Measurements from ENCODE around the gene KCNQ1.

The KCNQ1 gene

DNA sequence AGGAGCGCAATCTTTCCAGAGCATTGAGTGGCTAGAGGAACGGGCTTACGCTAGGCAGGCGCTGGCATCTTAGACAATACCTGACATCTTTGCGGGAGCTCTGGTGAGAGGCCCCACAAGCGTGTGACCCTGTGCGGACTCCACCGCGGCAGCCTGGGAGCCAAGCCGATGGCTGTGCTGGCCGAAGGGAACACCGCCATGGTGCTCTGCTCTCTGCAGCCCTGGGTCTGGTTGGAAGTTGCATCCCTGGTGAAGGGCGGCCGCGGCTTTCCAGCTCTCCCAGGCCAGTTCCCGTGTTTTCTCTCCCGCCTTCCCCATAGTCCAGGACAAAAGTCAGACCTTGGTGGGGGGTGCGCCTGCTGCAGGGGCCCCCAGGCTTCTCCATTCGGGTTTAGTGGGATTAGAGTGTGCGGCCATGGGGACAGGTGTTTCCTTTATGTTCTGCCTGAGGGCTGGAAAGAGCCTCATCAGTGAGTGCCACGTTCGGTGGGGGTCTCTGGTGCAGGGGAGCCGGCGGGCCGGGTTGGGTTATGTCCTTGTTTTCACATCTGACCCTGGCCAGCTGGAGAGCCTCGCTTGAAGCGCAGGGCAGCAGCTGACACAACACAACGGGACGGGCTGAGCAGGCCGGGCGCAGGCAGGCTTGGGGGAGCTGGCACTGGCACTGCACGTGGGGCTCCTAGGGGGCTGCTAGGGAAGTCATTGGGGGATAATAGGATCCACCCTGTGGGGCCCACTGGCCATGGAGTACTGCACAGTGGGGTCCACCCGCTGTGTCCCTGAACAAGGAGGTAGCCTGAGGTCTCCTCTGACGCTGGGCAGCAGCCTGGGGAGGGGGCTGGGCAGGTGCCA, 94.8 kb downstream of the KCNQ1 start:
- DNase-seq = no peak

DNA sequence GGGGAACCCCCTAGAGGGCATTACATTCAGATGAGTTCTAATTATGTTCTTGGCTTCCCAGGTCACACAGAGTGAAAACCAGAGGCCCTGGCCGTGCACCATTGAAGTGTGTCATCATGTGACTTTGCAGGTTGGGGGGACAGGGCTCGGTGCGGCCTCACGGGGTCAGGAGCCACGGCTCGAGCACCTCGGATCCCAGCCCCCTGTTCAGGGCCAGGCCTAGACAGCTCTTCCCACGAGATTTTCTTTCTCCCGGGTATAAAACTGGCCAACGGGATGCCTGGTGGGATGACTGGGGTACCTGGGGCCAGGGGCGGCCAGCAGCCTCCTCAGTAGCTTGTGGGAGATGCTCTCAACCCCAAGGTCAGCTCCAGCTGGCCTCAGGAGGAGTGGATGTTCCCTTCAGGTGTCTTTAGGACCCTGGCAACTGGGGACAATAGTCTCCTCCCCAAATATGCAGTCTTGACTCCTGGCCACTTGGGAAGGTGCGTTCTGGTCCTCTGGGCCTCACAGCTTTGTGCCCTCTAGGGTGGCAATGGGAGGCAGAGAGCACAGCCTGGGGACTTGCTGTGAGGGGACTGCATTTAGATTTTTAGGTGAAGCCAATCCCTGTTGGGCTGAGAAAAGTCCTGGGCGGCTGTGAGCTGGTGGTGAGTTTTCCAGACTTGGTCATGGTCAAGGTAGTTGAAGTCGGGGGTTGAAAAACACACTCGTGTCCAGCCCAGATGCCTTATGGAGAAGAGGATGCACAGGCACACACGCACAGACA, 95.6 kb downstream of the KCNQ1 start:
- no peak for DNase-seq

- no peak for DNase-seq
Observed at GRCh38 chr11:2540992-2541680, 96.3 kb downstream of the KCNQ1 start.

GRCh38 chr11:2541881-2542361, 97.1 kb downstream of the KCNQ1 start:
- no peak for DNase-seq

DNA sequence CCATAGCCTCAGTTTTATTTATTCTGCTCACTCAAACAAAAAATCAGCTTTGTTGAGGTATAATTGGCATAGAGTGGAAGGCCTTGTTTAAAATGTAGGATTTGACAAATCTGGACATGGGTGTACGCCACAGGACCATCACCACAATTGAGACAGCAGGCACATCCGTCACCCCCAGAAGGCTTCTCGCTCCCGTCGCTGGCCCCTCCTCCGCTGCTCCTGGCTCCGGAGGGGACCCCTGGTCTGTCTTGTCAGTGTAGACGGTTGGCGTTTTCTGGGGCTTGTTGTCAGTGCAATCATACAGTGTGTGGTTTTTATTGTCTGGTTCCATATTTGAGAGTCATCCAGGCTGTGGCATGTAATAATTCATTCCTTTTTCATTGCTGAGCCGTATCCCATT, 97.6 kb downstream of the KCNQ1 start:
- no peak for DNase-seq

- DNase-seq = no peak
Observed at GRCh38 chr11:2547806-2548205, 103.0 kb downstream of the KCNQ1 start.

DNA sequence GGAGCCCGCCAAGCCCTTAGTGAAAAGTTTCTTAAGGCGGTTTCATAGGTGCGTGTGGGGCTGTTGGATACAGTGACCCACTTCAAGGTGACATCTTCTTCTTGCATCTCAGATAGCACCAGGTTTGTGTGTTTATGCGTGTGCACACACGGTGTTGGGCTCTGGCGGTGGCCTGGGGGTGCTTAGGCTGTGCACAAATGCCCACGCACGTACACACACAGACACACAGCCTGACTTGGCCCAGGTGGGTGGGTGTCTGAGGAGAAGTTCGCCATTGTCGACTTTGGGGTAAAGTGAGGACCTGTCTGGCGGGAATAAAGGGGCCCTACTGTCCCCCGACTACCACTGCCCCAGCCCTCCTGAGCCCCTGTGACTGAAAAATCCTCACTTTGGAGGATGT, 103.8 kb downstream of the KCNQ1 start:
- DNase-seq = no peak

DNA sequence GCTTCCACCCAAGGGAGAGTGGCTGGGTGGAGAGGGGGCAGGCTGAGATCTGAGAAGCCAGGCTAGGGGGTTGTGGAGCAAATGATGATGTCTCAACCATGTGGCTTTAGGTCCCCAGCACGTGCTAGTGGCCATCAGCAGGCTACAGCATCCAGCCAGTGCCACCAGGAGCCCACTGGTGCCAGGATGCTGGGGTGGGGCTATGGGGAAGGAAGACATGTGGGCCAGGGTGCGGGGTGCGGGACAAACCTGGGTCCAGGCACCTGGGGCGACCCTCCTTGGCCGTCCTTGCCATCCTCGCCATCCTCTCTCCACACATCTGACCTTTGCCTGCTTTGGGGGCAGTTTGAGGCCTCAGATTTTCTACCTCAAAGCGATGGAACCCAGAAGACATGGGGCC, 104.3 kb downstream of the KCNQ1 start:
- no peak for DNase-seq

DNA sequence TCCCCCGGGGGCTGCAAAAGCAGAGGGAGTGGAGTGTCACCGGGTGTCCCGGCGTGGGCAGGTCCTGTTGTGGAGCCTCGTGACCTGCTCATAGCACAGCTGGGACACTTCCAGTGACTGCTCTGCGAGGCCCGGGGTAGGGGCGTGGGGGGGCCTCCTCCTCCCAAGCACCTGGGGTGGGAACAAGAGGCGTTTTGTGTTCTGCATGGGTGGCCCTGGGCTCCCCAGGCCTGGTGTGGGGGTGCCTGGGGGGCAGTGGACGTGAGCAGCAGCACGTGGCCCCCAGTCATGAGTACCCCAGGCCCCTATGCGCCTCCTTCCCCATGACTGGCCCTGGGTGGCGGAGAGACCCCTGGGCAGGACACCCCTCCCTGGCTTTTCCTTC, 104.7 kb downstream of the KCNQ1 start:
- DNase-seq = no peak

DNA sequence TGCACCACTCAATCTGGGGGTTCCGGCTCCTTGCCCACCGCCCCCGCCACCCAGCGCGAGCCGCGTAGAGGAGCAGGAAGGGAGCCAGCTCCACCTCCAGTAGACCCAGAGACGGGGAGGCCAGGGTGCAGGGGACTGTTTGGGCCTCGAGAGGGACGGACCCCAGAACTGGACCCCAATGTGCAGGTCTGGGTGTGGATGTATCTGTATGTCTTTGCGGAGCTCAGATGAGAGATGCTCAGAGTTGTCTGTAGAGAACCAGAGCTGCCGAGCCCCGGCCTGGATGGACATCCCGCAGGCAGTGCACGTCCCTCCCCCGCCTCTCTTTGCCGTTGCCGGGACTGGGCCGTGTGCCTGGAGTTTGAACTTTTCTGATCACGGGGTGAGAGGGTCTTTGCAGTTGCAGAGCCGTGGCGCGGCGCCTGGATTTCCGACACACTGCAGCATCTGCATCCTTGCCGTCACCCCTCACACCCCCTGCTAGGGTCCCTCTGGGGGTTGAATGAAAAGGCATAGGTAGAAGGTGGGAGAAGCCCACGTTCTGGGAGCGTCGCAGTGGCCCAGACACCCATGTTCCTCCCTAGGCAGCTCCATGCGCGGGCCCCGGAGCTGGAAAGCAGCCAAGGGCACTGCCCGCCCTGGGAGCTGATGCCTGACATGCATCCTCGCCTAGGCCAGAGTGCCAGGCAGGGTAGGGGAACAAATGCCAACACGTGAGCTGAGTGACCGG, 105.2 kb downstream of the KCNQ1 start:
- no peak for DNase-seq

DNA sequence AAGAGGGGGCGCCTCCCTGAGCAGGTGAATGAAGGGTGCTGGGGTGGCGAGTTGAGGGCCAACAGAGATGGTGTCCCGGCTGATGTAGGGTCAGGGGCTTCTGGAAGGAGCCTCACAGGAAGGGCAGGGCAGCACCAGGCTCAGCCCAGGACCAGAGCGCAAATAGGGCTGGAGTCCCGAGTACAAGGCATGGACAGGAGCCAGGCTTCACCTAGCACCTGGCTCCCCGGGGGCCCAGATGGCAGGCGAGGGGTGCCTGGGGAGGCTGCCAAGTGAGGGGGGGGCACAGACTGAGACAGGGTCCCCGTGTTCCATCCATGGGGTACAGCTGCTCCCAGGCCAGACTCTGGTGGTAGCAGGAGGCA, 105.8 kb downstream of the KCNQ1 start:
- DNase-seq = no peak

DNA sequence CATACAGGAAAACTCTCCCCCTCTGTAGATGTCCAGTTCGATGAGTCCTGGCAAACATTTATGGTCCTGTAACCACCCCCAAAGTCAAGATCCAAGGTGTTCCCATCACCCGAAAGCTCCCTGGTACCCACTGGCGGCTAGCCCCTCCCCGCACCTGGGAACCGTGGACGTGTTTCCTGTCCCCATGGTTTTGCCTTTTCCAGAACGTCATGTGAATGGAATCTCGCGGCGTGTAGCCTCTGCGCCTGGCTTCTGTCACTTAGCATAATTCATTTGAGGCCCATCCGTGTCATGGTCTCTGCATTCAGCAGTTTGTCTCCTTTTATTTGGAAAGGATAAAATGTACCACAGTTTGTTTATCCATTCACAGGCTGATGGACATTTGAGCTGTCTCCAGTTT, 106.3 kb downstream of the KCNQ1 start:
- no peak for DNase-seq

GRCh38 chr11:2552210-2552609, 107.4 kb downstream of the KCNQ1 start:
- no peak for DNase-seq

DNA sequence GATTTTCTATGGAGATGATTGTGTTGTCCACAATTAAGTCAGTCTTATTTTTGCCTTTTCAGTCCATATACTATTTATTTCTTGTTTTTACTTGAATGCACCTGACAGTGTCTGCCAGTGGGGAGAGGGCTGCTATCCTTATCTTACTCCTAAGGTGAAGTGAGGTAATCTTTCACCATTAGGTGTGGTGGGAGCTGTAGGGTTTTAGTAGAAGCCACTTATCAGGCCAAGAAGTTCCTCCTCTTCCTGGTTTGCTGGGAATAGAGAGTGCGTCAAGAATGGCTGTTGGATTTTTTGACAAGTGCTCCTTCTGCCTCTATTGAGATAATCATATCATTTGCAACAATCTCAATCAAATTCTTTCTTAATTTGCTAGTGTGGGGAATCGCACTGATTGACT, 108.4 kb downstream of the KCNQ1 start:
- no peak for DNase-seq

GRCh38 chr11:2553886-2554285, 109.1 kb downstream of the KCNQ1 start:
- no peak for DNase-seq

GRCh38 chr11:2554338-2555207, 109.8 kb downstream of the KCNQ1 start:
- DNase-seq = no peak

DNA sequence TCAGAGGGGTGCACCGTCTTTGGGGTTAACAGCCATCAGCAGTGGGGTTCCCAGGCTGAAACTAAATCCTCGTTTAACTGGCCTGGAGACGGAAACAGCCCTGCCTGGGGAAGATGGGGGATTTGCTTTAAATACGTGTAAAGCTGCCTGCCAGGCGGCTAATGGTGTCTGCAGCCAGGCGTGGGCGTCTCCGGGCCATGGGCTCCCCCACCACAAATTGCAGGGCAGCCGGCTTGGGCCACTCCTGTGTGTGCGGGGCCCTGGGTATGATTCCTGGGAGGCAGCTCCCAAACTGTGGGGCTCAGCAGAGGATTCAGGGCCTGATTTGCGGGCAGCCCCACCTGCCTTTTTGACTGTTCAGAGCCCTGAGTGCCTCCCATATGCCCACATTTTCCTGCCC, 110.5 kb downstream of the KCNQ1 start:
- DNase-seq = no peak

DNA sequence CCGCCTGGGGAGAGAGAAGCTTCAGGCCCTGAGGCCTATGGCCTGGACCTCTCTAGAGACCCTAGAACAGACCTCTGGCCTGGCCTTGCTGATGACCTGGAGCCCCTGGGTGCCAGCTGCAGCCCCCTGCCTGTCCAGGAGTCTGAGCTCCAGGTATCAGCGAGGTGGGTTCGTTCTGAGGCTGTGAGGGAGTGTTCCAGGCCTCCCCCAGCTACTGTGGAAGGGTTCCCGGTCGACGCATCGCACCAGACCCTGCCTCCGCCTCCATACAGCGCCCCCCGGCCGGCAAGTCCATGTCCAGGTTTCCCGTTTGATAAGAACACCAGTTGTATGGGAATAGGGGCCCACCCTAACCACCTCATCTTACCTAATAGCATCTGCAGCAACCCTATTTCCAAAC, 111.1 kb downstream of the KCNQ1 start:
- DNase-seq = no peak

- DNase-seq = no peak
Observed at GRCh38 chr11:2557381-2557780, 112.6 kb downstream of the KCNQ1 start.

- no peak for DNase-seq
Observed at GRCh38 chr11:2558397-2558796, 113.6 kb downstream of the KCNQ1 start.

GRCh38 chr11:2558861-2559526, 114.2 kb downstream of the KCNQ1 start:
- no peak for DNase-seq
